ENCODE results near the gene PFKP.

PFKP gene

GRCh38 chr10:3100093-3100792 is 32.9 kb downstream of the PFKP start:
- no peak for DNase-seq (ENCODE audit: low read depth, low spot score)
- in situ Hi-C loops (cut with HindIII; ENCODE audit: low sequenced_read_pairs), result no loop called here
- no peak overlapping the region for H3K4me3 ChIP-seq (ENCODE audit: low read depth, low read length)
- TF ChIP-seq, protein P1, sequence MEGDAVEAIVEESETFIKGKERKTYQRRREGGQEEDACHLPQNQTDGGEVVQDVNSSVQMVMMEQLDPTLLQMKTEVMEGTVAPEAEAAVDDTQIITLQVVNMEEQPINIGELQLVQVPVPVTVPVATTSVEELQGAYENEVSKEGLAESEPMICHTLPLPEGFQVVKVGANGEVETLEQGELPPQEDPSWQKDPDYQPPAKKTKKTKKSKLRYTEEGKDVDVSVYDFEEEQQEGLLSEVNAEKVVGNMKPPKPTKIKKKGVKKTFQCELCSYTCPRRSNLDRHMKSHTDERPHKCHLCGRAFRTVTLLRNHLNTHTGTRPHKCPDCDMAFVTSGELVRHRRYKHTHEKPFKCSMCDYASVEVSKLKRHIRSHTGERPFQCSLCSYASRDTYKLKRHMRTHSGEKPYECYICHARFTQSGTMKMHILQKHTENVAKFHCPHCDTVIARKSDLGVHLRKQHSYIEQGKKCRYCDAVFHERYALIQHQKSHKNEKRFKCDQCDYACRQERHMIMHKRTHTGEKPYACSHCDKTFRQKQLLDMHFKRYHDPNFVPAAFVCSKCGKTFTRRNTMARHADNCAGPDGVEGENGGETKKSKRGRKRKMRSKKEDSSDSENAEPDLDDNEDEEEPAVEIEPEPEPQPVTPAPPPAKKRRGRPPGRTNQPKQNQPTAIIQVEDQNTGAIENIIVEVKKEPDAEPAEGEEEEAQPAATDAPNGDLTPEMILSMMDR (IDR thresholded peaks at IDR 0.05; ENCODE audit: low read depth, low read length), result no peak

- TF ChIP-seq, protein P1 (IDR thresholded peaks at IDR 0.05; ENCODE audit: low read depth, low read length), result no peak
- no peak for DNase-seq (ENCODE audit: low read depth, low spot score)
- no peak overlapping the region for H3K4me3 ChIP-seq (ENCODE audit: low read depth, low read length)
- in situ Hi-C loops (cut with HindIII; ENCODE audit: low sequenced_read_pairs), result no loop called here
Observed at GRCh38 chr10:3100856-3101640, 33.7 kb downstream of the PFKP start.

DNA sequence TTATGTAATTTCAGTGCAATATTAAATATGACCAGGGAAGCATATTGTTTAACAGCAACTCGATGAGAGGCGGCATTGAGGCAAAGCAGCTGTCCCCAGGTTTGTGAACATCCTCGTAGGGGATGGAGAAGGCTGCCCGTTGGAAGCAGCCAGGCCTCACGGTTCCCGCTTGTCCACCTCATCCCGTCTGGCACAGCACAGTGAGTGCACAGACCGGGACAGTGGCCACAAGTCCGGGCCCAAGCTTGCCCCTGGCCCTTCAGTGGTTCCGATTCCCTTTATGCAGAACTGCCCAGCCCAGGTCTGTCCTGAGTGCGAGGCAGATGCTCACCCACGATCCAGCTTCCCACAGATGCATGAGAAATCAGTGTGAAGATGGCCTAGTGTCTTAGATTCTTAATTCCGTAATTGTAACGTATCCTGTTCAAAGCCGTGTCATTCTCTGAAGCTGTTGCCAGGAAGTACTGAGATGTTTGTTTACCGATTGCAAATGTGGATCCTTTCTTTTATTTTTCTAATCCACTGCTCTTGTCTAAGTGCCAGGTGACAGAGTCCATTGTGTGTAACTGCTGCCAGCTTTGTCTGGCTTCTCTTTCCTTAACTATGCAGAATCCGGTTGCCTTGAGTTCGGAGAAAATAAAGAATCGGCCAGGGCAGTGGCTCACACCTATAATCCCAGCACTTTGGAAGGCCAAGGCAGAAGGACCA is 35.5 kb downstream of the PFKP start:
- in situ Hi-C loops (cut with HindIII; ENCODE audit: low sequenced_read_pairs), result no loop called here
- TF ChIP-seq, protein P1 (IDR thresholded peaks at IDR 0.05; ENCODE audit: low read depth, low read length), result no peak
- DNase-seq (ENCODE audit: low read depth, low spot score), result peak; percentile 73
- H3K4me3 ChIP-seq (ENCODE audit: low read depth, low read length), result no peak overlapping the region

- TF ChIP-seq, protein P1 (IDR thresholded peaks at IDR 0.05; ENCODE audit: low read depth, low read length), result no peak
- in situ Hi-C loops (cut with HindIII; ENCODE audit: low sequenced_read_pairs), result no loop called here
- H3K4me3 ChIP-seq (ENCODE audit: low read depth, low read length), result no peak overlapping the region
- no peak for DNase-seq (ENCODE audit: low read depth, low spot score)
Observed at GRCh38 chr10:3103646-3104045, 36.3 kb downstream of the PFKP start.

GRCh38 chr10:3104251-3104918 is 37.0 kb downstream of the PFKP start:
- TF ChIP-seq, protein P1 (IDR thresholded peaks at IDR 0.05; ENCODE audit: low read depth, low read length), result no peak
- in situ Hi-C loops (cut with HindIII; ENCODE audit: low sequenced_read_pairs), result no loop called here
- no peak for DNase-seq (ENCODE audit: low read depth, low spot score)
- no peak overlapping the region for H3K4me3 ChIP-seq (ENCODE audit: low read depth, low read length)

DNA sequence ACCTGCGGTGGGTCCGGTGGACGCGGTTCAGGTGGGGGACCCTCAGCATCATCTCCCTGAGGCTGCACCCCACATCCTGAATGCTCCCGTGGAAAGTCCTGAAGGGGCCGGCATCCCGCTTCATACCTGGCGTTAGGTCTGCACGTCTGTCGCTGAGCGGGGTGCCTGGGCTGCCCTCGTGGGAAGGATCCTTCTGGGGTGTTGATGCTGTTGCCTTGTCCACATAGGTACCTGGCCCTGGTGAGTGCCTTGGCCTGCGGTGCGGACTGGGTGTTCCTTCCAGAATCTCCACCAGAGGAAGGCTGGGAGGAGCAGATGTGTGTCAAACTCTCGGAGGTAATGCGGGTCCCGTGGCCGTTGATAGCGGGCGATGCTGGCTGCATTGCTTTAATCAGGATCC is 37.8 kb downstream of the PFKP start:
- in situ Hi-C loops (cut with HindIII; ENCODE audit: low sequenced_read_pairs), result no loop called here
- TF ChIP-seq, protein P1 (IDR thresholded peaks at IDR 0.05; ENCODE audit: low read depth, low read length), result no peak
- no peak overlapping the region for H3K4me3 ChIP-seq (ENCODE audit: low read depth, low read length)
- DNase-seq (ENCODE audit: low read depth, low spot score), result no peak

All from astrocyte of the spinal cord (primary cell).